ENCODE data around the gene DCDC2.

The DCDC2 gene

DNA sequence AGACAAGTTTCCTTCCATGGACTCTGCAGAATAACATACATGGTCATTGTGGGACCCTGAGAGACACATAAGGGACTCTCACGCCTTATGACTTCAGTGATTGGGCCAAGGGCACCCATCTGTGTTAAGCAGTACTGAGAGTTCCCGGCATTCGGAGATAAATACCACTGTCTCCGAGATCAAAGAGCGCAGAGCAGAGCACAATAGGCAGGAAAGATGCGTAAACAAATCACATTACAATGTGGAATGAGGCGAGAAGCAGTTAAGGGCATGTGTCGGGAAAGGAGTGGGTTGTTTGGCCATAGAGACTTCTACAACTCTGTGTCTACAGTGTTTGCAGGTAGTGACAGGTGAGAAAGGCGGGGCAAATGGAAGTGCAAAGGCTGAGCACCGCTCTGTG, 174.3 kb downstream of the DCDC2 start:
- POLR2A ChIA-PET, result no interaction called here
- no peak for DNase-seq (ENCODE audit: extremely low spot score)
- CTCF ChIA-PET, result no interaction called here
- TF ChIP-seq, protein P1, sequence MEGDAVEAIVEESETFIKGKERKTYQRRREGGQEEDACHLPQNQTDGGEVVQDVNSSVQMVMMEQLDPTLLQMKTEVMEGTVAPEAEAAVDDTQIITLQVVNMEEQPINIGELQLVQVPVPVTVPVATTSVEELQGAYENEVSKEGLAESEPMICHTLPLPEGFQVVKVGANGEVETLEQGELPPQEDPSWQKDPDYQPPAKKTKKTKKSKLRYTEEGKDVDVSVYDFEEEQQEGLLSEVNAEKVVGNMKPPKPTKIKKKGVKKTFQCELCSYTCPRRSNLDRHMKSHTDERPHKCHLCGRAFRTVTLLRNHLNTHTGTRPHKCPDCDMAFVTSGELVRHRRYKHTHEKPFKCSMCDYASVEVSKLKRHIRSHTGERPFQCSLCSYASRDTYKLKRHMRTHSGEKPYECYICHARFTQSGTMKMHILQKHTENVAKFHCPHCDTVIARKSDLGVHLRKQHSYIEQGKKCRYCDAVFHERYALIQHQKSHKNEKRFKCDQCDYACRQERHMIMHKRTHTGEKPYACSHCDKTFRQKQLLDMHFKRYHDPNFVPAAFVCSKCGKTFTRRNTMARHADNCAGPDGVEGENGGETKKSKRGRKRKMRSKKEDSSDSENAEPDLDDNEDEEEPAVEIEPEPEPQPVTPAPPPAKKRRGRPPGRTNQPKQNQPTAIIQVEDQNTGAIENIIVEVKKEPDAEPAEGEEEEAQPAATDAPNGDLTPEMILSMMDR (IDR thresholded peaks at IDR 0.05; ENCODE audit: control extremely low read depth, extremely low read depth, low read depth, missing control alignments), result no peak

- POLR2A ChIA-PET, result no interaction called here
- CTCF ChIA-PET, result interaction anchor here (2.1 kb wide), 1 partner anchor 14 kb away, joined by 14 read pairs; no protein-coding TSS in a partner anchor
- no peak for DNase-seq (ENCODE audit: extremely low spot score)
- TF ChIP-seq, protein P1 (IDR thresholded peaks at IDR 0.05; ENCODE audit: control extremely low read depth, extremely low read depth, low read depth, missing control alignments), result no peak
Observed at GRCh38 chr6:24157886-24158285, 200.0 kb downstream of the DCDC2 start.

DNA sequence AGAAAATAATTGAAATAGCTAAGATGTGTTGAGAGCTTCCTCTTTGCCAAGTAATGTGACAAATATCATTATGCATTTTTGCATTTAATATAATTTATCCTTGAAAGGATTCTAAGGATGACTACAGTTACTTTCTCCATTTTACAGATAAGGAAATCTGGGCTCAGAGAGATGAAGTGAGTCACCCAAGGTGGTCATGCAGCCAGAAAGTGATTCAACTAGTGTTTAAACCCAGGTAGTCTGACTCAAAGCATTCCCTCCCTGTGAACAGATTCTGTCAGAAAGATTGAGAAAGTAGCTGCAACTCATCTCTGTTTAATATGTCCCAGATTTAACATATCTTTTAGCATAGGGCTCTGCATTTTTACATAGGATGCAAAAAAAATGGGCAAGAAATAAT, 203.7 kb downstream of the DCDC2 start:
- TF ChIP-seq, protein P1 (IDR thresholded peaks at IDR 0.05; ENCODE audit: control extremely low read depth, extremely low read depth, low read depth, missing control alignments), result no peak
- POLR2A ChIA-PET, result no interaction called here
- CTCF ChIA-PET, result interaction anchor here (1.2 to 1.6 kb wide), 2 partner anchors 9 to 51 kb away, joined by 3 to 4 read pairs; no protein-coding TSS in a partner anchor
- DNase-seq (ENCODE audit: extremely low spot score), result no peak

- TF ChIP-seq, protein P1 (IDR thresholded peaks at IDR 0.05; ENCODE audit: control extremely low read depth, extremely low read depth, low read depth, missing control alignments), result no peak
- DNase-seq (ENCODE audit: extremely low spot score), result no peak
- POLR2A ChIA-PET, result no interaction called here
- CTCF ChIA-PET, result no interaction called here
Observed at GRCh38 chr6:24152014-24152413, 205.8 kb downstream of the DCDC2 start.

DNA sequence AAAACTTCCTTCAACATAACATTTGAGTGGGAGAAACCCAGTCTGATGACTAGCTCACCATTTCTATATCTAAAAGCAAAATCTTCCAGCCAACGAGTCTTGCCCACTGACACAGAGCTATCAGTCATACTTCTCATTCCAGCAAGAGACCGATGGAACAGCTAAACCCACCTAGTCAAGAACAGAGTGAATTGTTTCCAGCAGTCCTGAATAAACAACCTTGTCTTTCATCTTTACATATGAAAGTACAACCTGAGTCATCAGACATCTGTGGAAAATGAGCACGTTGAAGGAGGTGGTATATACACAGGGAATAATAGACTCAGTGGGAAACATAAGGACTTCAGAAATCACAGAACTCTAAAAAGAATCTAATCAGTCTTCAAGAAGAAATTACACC, 208.0 kb downstream of the DCDC2 start:
- no peak for DNase-seq (ENCODE audit: extremely low spot score)
- POLR2A ChIA-PET, result no interaction called here
- CTCF ChIA-PET, result no interaction called here
- TF ChIP-seq, protein P1 (IDR thresholded peaks at IDR 0.05; ENCODE audit: control extremely low read depth, extremely low read depth, low read depth, missing control alignments), result no peak

DNA sequence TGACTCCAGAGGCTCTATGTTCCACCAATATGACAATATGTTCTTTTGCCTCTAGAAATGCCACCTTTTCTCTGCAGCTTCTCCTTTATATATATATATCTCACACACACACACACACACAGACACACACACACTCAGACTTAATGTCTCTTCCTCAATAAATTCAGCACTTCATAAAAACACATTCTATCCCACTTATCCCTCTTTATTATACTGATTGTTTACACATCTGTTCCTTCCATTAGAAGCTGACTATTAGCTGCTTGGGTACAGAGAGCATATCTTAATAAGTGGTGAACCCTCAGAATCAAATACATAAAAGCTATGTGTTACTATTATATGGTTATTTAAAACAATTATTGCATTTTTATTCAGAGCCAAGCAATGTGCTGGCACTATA, 208.6 kb downstream of the DCDC2 start:
- ChIA-PET POLR2A (no interaction called here), CTCF (no interaction called here)
- no peak for DNase-seq (ENCODE audit: extremely low spot score)
- TF ChIP-seq, protein P1 (IDR thresholded peaks at IDR 0.05; ENCODE audit: control extremely low read depth, extremely low read depth, low read depth, missing control alignments), result no peak

GRCh38 chr6:24148684-24149083, 209.2 kb downstream of the DCDC2 start:
- CTCF ChIA-PET, result interaction anchor here (0.8 kb wide), 1 partner anchor 31 kb away, joined by 3 read pairs; no protein-coding TSS in a partner anchor
- DNase-seq (ENCODE audit: extremely low spot score), result no peak
- POLR2A ChIA-PET, result no interaction called here
- TF ChIP-seq, protein P1 (IDR thresholded peaks at IDR 0.05; ENCODE audit: control extremely low read depth, extremely low read depth, low read depth, missing control alignments), result no peak

Data from GM10248 (cell line).